Cardiac muscle cell (in vitro differentiated cells and primary cell): Measurements from ENCODE around the gene CACNA1E. TPM values are rescaled to one million over a fixed set of nuclear protein-coding genes. Genes with fewer than 3 reads are reported as not detected.

ENCODE experiments used
- DNase-seq, 2 donors: peaks; one replicate each; pipeline versions ENCODE4 v3.0.0 to v3.0.0-alpha.2; 2010 to 2017; ENCODE audit warnings: low read depth in 1 of 2, low spot score in 1 of 2
- H3K27ac ChIP-seq: fragments of 200-600 bp; sonication (generic); 2 replicates; pipeline ENCODE4 v1.5.1; 2016
- H3K27me3 ChIP-seq: fragments of 200-600 bp; sonication (generic); 2 replicates; pipeline ENCODE4 v1.6.0; 2016; ENCODE audit warnings: control low read depth
- H3K36me3 ChIP-seq: fragments of 200-600 bp; sonication (generic); 2 replicates; pipeline ENCODE4 v1.5.1; 2016; ENCODE audit warnings: control low read depth
- H3K4me1 ChIP-seq: fragments of 200-600 bp; sonication (generic); 2 replicates; pipeline ENCODE4 v1.8.1; 2017; ENCODE audit warnings: low read depth, mild to moderate bottlenecking, mixed run types
- H3K4me3 ChIP-seq: fragments of 200-600 bp; sonication (generic); 2 replicates; pipeline ENCODE4 v1.5.1; 2016; ENCODE audit warnings: mild to moderate bottlenecking
- H3K9me3 ChIP-seq: fragments of 200-600 bp; sonication (generic); 2 replicates; pipeline ENCODE4 v1.5.1; 2017; ENCODE audit warnings: low read depth, mild to moderate bottlenecking, control low read depth
- CTCF ChIP-seq: IDR thresholded peaks from 2 replicates; pipeline ENCODE4 v1.5.1; 2012; ENCODE audit warnings: low read depth, mild to moderate bottlenecking, low read length
- polyA plus RNA-seq: library from polyadenylated mRNA; unstranded; fragments of >200 nt; fragmentation: Nextera tagmentation; extraction: Ambion mirVana; gene quantifications from 2 replicates; pipeline ENCODE4 v1.2.1, GENCODE V29; 2016
- total RNA-seq: library from RNA; depleted of rRNA; stranded (reverse); fragments of >200 nt; gene quantifications from 2 replicates; pipeline ENCODE4 v1.2.3, GENCODE V29; 2016

Gene CACNA1E
- total and polyA plus RNA-seq, 2 experiments from 2014 or later: 0.36 TPM; not detected in 1

- TF ChIP-seq CTCF: no peak
- no peak overlapping the region for H3K4me3 ChIP-seq
- DNase-seq: no peak
- H3K4me1 ChIP-seq: peaks cover 1% of the 10 kb centered on the region
- no peaks in the 10 kb centered on the region for H3K36me3 ChIP-seq
- H3K27ac ChIP-seq: no peak overlapping the region
- H3K27me3 ChIP-seq: peaks cover 55% of the 10 kb centered on the region
- no peaks in the 10 kb centered on the region for H3K9me3 ChIP-seq
These were observed 7.7 kb upstream of the CACNA1E start for GRCh38 chr1:181475580-181475979.

GRCh38 chr1:181476581-181476980 is 6.7 kb upstream of the CACNA1E start:
- no peak overlapping the region for H3K4me3 ChIP-seq
- H3K27ac ChIP-seq: no peak overlapping the region
- no peak for TF ChIP-seq CTCF
- no peak for DNase-seq
- peaks cover 65% of the 10 kb centered on the region for H3K27me3 ChIP-seq
- H3K9me3 ChIP-seq: no peaks in the 10 kb centered on the region
- no peaks in the 10 kb centered on the region for H3K36me3 ChIP-seq
- no peaks in the 10 kb centered on the region for H3K4me1 ChIP-seq

- H3K4me1 ChIP-seq: no peaks in the 10 kb centered on the region
- no peak for DNase-seq
- no peaks in the 10 kb centered on the region for H3K36me3 ChIP-seq
- no peak for TF ChIP-seq CTCF
- peaks cover 82% of the 10 kb centered on the region for H3K27me3 ChIP-seq
- H3K27ac ChIP-seq: no peak overlapping the region
- no peak overlapping the region for H3K4me3 ChIP-seq
- H3K9me3 ChIP-seq: no peaks in the 10 kb centered on the region
These were observed 5.0 kb upstream of the CACNA1E start for GRCh38 chr1:181478306-181478705.

- H3K4me3 ChIP-seq: no peak overlapping the region
- H3K27me3 ChIP-seq: peaks cover 91% of the 10 kb centered on the region
- H3K36me3 ChIP-seq: no peaks in the 10 kb centered on the region
- H3K4me1 ChIP-seq: no peaks in the 10 kb centered on the region
- peak; percentile 75 for TF ChIP-seq CTCF
- peak; percentile 80 to 83 for DNase-seq
- H3K27ac ChIP-seq: no peak overlapping the region
- H3K9me3 ChIP-seq: no peaks in the 10 kb centered on the region
These were observed 4.1 kb upstream of the CACNA1E start for GRCh38 chr1:181479137-181479745.

GRCh38 chr1:181482001-181482430 is 1.3 kb upstream of the CACNA1E start:
- Histone ChIP-seq H3K36me3 (no peaks in the 10 kb centered on the region), H3K4me1 (no peaks in the 10 kb centered on the region), H3K9me3 (no peaks in the 10 kb centered on the region), H3K27me3 (peaks cover 97% of the 10 kb centered on the region), H3K4me3 (no peak overlapping the region), H3K27ac (no peak overlapping the region)
- no peak for TF ChIP-seq CTCF
- no peak for DNase-seq
